ENCODE measurements around the gene CEACAM19. TPM values are rescaled to one million over a fixed set of nuclear protein-coding genes. Genes with fewer than 3 reads are reported as not detected.

Gene CEACAM19
- total RNA-seq, 1 donor from 2014 or later = 23.4 TPM

- DNase-seq (ENCODE audit: low spot score) (peak; percentile 83), ATAC-seq (peak; percentile 95)
- intact Hi-C loops (cut with DNase I) = no loop called here
Observed at GRCh38 chr19:44643605-44644401, 27.5 kb upstream of the CEACAM19 start, which contains the start of gene PVR. Gene PVR, plus strand, starts transcription at chr19:44643910. Its CDS starts 187 bp downstream, at chr19:44644097.

- intact Hi-C loops (cut with DNase I) = no loop called here
- DNase-seq (ENCODE audit: low spot score) = no peak
- ATAC-seq = peak; percentile 43
Observed at GRCh38 chr19:44644402-44645016, 26.8 kb upstream of the CEACAM19 start.

GRCh38 chr19:44645407-44646048 is 25.8 kb upstream of the CEACAM19 start:
- DNase-seq (ENCODE audit: low spot score) = no peak
- intact Hi-C loops (cut with DNase I) = no loop called here
- no peak for ATAC-seq

DNA sequence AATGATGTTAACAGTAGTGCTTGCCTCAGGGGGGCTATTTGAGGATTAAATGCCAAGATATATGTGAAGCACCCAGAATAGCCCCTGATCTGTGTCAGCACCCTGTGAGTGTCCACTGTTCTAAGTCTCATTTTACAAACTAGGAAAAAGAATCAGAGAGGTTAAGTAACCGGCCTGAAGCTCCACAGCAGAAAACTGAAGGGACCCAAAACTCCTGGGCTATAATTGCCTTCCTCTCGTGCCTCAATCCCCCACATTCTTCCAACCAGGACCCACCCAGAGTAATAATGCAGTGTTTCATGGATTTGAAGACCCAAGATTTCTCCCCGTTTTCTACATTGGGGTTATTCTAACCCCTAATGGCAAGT is 25.2 kb upstream of the CEACAM19 start:
- no peak for ATAC-seq
- DNase-seq (ENCODE audit: low spot score) = no peak
- intact Hi-C loops (cut with DNase I) = no loop called here

DNA sequence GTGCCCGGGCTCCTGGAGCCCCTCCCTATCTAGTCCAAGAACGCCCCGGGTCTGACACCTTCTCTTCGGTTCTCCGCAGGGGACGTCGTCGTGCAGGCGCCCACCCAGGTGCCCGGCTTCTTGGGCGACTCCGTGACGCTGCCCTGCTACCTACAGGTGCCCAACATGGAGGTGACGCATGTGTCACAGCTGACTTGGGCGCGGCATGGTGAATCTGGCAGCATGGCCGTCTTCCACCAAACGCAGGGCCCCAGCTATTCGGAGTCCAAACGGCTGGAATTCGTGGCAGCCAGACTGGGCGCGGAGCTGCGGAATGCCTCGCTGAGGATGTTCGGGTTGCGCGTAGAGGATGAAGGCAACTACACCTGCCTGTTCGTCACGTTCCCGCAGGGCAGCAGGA is 24.1 kb upstream of the CEACAM19 start:
- DNase-seq (ENCODE audit: low spot score) (no peak), ATAC-seq (no peak)
- intact Hi-C loops (cut with DNase I) = no loop called here

GRCh38 chr19:44648631-44649251 is 22.5 kb upstream of the CEACAM19 start:
- DNase-seq (ENCODE audit: low spot score) (no peak), ATAC-seq (no peak)
- intact Hi-C loops (cut with DNase I) = no loop called here

DNA sequence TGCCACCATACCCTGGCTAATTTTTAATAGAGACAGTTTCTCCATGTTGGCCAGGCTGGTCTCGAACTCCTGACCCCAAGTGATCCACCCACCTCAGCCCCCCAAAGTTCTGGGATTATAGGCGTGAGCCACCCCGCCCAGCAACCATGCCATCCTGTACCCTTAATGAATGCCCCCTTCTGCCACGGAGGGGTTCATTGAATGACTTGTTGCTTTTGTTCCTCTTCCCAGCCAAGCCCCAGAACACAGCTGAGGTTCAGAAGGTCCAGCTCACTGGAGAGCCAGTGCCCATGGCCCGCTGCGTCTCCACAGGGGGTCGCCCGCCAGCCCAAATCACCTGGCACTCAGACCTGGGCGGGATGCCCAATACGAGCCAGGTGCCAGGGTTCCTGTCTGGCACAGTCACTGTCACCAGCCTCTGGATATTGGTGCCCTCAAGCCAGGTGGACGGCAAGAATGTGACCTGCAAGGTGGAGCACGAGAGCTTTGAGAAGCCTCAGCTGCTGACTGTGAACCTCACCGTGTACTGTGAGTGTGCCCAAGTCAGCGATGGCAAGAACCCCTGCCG is 21.6 kb upstream of the CEACAM19 start:
- ATAC-seq = no peak
- intact Hi-C loops (cut with DNase I) = no loop called here
- no peak for DNase-seq (ENCODE audit: low spot score)

DNA sequence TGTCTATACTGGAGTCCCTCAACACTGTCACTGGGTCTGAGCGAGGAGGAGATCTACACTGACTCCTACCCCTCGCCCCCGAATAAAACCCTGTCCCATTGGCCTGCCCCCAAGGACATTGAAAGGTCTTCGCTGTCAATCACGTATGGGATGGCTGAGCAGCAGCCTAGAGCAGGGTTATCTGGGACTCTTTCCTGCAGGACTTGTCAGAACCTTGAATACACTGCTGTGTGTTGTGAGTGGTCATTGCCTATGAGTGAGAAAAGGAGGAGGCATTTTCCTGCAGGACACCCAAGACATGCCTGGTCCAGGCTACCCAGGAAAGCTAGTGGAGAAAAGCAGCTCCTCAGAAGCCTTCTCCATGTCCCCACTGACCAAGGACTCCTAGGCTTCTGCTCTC is 17.9 kb upstream of the CEACAM19 start:
- no peak for DNase-seq (ENCODE audit: low spot score)
- intact Hi-C loops (cut with DNase I) = no loop called here
- no peak for ATAC-seq

GRCh38 chr19:44653977-44654774 is 17.1 kb upstream of the CEACAM19 start:
- intact Hi-C loops (cut with DNase I) = no loop called here
- ATAC-seq (peak; percentile 88), DNase-seq (ENCODE audit: low spot score) (peak; percentile 88)

- peak; percentile 57 for ATAC-seq
- intact Hi-C loops (cut with DNase I) = loop anchor here (5.0 kb wide), 1 partner anchor 85 kb away; no protein-coding TSS in a partner anchor
- peak; percentile 79 for DNase-seq (ENCODE audit: low spot score)
Observed at GRCh38 chr19:44657211-44657921, 13.9 kb upstream of the CEACAM19 start.

DNA sequence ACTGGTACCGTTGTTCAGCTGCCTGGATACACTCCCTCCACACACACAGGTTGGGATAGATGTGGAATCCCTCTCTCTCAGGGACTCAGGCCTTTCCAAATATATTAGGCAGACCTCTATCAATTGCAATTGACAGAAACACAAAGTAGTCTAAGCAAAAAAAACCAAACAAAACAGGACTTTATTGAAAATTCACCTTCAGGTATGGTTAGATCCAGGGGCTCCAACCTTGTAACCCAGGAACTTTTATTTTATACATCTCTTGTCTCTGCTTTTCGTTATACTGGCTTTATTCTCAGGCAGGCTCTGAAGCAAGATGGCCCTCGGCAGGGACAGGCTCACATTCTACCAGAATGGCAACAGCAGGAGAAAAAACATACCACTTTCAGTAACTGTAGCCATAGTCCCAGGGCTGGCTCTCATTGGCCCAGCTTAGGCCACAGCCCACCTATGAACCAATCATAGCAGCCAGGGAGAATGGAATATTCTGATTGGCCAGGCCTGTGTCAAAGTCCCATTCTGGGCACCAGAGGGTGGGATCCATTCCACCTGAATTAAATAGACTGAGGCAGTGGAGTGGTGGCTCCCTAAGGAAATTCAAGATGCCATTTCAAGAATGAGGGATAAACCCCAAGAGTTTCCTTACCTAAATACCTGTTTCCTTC is 13.1 kb upstream of the CEACAM19 start:
- intact Hi-C loops (cut with DNase I) = loop anchor here (5.0 kb wide), 1 partner anchor 86 kb away; no protein-coding TSS in a partner anchor
- DNase-seq (ENCODE audit: low spot score) (no peak), ATAC-seq (no peak)

- intact Hi-C loops (cut with DNase I) = no loop called here
- ATAC-seq (no peak), DNase-seq (ENCODE audit: low spot score) (no peak)
Observed at GRCh38 chr19:44660081-44660480, 11.2 kb upstream of the CEACAM19 start.

GRCh38 chr19:44661205-44661604 is 10.1 kb upstream of the CEACAM19 start:
- DNase-seq (ENCODE audit: low spot score) = no peak
- ATAC-seq = no peak
- intact Hi-C loops (cut with DNase I) = no loop called here

- ATAC-seq (peak; percentile 9), DNase-seq (ENCODE audit: low spot score) (no peak)
- intact Hi-C loops (cut with DNase I) = no loop called here
Observed at GRCh38 chr19:44661904-44662303, 9.4 kb upstream of the CEACAM19 start.

DNA sequence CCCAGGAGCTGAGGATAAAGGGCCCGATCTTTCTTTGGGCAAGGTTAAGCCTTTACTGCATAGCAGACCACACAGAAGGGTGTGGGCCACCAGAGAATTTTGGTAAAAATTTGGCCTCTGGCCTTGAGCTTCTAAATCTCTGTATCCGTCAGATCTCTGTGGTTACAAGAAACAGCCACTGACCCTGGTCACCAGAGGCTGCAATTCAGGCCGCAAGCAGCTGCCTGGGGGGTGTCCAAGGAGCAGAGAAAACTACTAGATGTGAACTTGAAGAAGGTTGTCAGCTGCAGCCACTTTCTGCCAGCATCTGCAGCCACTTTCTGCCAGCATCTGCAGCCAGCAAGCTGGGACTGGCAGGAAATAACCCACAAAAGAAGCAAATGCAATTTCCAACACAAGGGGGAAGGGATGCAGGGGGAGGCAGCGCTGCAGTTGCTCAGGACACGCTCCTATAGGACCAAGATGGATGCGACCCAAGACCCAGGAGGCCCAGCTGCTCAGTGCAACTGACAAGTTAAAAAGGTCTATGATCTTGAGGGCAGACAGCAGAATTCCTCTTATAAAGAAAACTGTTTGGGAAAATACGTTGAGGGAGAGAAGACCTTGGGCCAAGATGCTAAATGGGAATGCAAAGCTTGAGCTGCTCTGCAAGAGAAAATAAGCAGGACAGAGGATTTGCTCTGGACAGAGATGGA is 8.4 kb upstream of the CEACAM19 start:
- DNase-seq (ENCODE audit: low spot score) = no peak
- intact Hi-C loops (cut with DNase I) = no loop called here

DNA sequence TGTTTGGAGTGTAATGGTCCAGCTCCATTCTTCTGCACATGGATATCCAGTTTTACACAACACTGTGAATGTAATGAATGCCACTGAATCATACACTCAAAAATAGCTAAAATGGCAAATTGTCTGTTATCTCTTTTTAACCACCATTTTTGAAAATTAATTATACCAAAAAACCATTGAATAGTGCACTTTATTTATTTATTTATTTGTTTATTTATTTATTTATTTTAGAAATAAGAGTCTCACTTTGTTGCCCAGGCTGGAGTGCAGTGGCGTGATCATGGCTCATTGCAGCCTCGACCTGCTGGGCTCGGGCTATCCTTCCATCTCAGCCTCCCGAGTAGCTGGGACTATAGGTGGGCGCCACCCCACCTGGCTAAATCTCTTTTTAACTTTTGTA is 7.3 kb upstream of the CEACAM19 start:
- ATAC-seq = no peak
- no peak for DNase-seq (ENCODE audit: low spot score)
- intact Hi-C loops (cut with DNase I) = no loop called here

More for the DNA sequence above, 8.4 kb upstream of the CEACAM19 start:
- peak; percentile 78 for ATAC-seq

DNA sequence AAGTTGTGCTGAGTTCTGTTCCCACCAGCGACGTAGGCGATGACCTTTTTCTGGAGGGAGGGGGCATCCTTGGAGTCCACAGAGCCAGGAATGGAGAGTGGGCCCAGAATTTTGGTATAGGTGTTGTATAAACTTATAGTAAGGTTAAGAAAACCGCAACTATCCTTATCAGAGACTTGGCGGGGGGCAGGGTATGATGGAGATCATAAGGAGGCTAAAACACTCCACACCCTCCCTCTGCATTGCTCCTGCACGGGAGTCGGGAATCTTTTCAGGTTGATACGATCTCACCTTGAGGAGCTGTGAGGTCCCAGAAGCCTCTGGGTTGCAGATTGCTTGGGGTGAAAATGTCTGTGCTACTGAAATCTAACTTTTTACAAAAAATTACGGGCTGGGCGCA is 6.3 kb upstream of the CEACAM19 start:
- DNase-seq (ENCODE audit: low spot score) = no peak
- intact Hi-C loops (cut with DNase I) = no loop called here
- no peak for ATAC-seq

Data from sciatic nerve (tissue), 2 donors.